CD4-positive, alpha-beta memory T cell (primary cell): ENCODE data around the gene CYP2J2. TPM values are rescaled to one million over a fixed set of nuclear protein-coding genes. Genes with fewer than 3 reads are reported as not detected.
A peak's percentile ranks its signal among the peaks of the same experiment; 100 is the strongest.
"Not testable (repeated sequence)": the region's sequence is repeated elsewhere in the genome, so short reads cannot be mapped to it uniquely, and the experiment has no call there.

ENCODE experiments used
- CTCF ChIA-PET: fragments of 350-600 bp; sonication (Branson Sonifier 250); formaldehyde crosslinking; loops from one replicate; lab custom pipeline; 2021; ENCODE audit warnings: inconsistent platforms; ENCODE audit not compliant: partially characterized antibody; lab: Charles Lee
- POLR2A ChIA-PET: fragments of 350-600 bp; sonication (Branson Sonifier 250); formaldehyde crosslinking; loops from one replicate; lab custom pipeline; 2021; ENCODE audit not compliant: partially characterized antibody; lab: Charles Lee
- DNase-seq, 5 donors: peaks; one replicate each; pipeline versions ENCODE4 v3.0.0 to v3.0.0-alpha.2; 2020 to 2022; ENCODE audit warnings: mixed read lengths in 1 of 5
- H3K27ac ChIP-seq: one replicate; pipeline ENCODE4 v1.7.0; 2013; ENCODE audit warnings: low read depth, low read length
- H3K27me3 ChIP-seq: 2 replicates; pipeline ENCODE4 v1.7.0; 2013; ENCODE audit warnings: mild to moderate bottlenecking, low read length, moderate library complexity; ENCODE audit not compliant: insufficient read depth
- H3K36me3 ChIP-seq: 2 replicates; pipeline ENCODE4 v1.7.0; 2013; ENCODE audit warnings: mild to moderate bottlenecking, low read length, moderate library complexity; ENCODE audit not compliant: insufficient read depth
- H3K4me1 ChIP-seq: 2 replicates; pipeline ENCODE4 v1.7.0; 2013; ENCODE audit warnings: mild to moderate bottlenecking, low read length, moderate library complexity; ENCODE audit not compliant: insufficient read depth
- H3K4me3 ChIP-seq, 2 donors: one replicate each; pipeline ENCODE4 v1.7.0; 2013; ENCODE audit warnings: low read length in 2 of 2, mild to moderate bottlenecking in 1 of 2
- H3K9me3 ChIP-seq, 2 donors: one replicate each; pipeline ENCODE4 v1.7.0; 2013; ENCODE audit warnings: low read length in 2 of 2, control low read depth in 1 of 2; ENCODE audit not compliant: control insufficient read depth in 1 of 2
- H3K27ac Mint-ChIP-seq, 7 donors: one replicate each; pipeline ENCODE4 v1.8.0; 2020 to 2021; ENCODE audit warnings: mixed read lengths in 7 of 7, mild to moderate bottlenecking in 6 of 7, inconsistent platforms in 3 of 7, moderate library complexity in 3 of 7
- H3K27me3 Mint-ChIP-seq, 2 donors: one replicate each; pipeline ENCODE4 v1.8.0; 2020 to 2021; ENCODE audit warnings: mixed read lengths in 2 of 2
- H3K36me3 Mint-ChIP-seq, 2 donors: one replicate each; pipeline ENCODE4 v1.8.0; 2020 to 2021; ENCODE audit warnings: mixed read lengths in 2 of 2, inconsistent platforms in 1 of 2, mild to moderate bottlenecking in 1 of 2
- H3K4me1 Mint-ChIP-seq, 4 donors: one replicate each; pipeline ENCODE4 v1.8.0; 2020 to 2021; ENCODE audit warnings: mixed read lengths in 4 of 4, mild to moderate bottlenecking in 1 of 4
- H3K4me3 Mint-ChIP-seq, 8 donors: one replicate each; pipeline ENCODE4 v1.8.0; 2020 to 2021; ENCODE audit warnings: mixed read lengths in 8 of 8, mild to moderate bottlenecking in 7 of 8, moderate library complexity in 6 of 8, inconsistent platforms in 3 of 8
- H3K9me3 Mint-ChIP-seq, 8 donors: one replicate each; pipeline ENCODE4 v1.8.0; 2020 to 2021; ENCODE audit warnings: mixed read lengths in 8 of 8, mild to moderate bottlenecking in 5 of 8, inconsistent platforms in 3 of 8, moderate library complexity in 1 of 8
- intact Hi-C: fragments of 100-400 bp; cut with micrococcal nuclease; formaldehyde crosslinking; loops from one replicate; pipeline ENCODE4 v1.15.1; 2023
- polyA plus RNA-seq, 2 donors: library from polyadenylated mRNA; unstranded; fragments of 300-500 nt; fragmentation: Illumina TruSeq; gene quantifications; one replicate each; pipeline ENCODE4 v1.2.3, GENCODE V29; 2021
- total RNA-seq, 2 experiments: library from RNA; stranded (reverse); gene quantifications; one replicate each; pipeline ENCODE4 v1.2.3, GENCODE V29; 2021

Gene CYP2J2
- total and polyA plus RNA-seq, 4 experiments from 2014 or later, result 0.20 to 0.59 (median 0.28) TPM; not detected in 1

- peaks cover 15 to 17% of the 10 kb centered on the region in 2 donors for H3K27me3 Mint-ChIP-seq
- no peak overlapping the region for H3K4me3 ChIP-seq
- no peaks in the 10 kb centered on the region for H3K4me1 Mint-ChIP-seq
- no peaks in the 10 kb centered on the region for H3K4me1 ChIP-seq
- H3K36me3 ChIP-seq, result no peaks in the 10 kb centered on the region
- ChIA-PET CTCF (interaction anchor here (1.1 to 1.7 kb wide), 2 partner anchors 10 to 27 kb away, joined by 3 to 4 read pairs; no protein-coding TSS in a partner anchor), POLR2A (no interaction called here)
- DNase-seq, result no peak
- intact Hi-C loops, result no loop called here
- H3K27me3 ChIP-seq, result no peaks in the 10 kb centered on the region
- no peak overlapping the region for H3K27ac ChIP-seq
- H3K27ac Mint-ChIP-seq, result no peak overlapping the region
- peaks cover 0 to 9% (median 7%) of the 10 kb centered on the region in 8 donors for H3K9me3 Mint-ChIP-seq
- no peaks in the 10 kb centered on the region for H3K9me3 ChIP-seq
- no peaks in the 10 kb centered on the region for H3K36me3 Mint-ChIP-seq
- H3K4me3 Mint-ChIP-seq, result no peak overlapping the region
Measured at GRCh38 chr1:59919746-59920145, 6.8 kb downstream of the CYP2J2 start.

- ChIA-PET CTCF (no interaction called here), POLR2A (no interaction called here)
- Histone ChIP-seq H3K36me3 (no peaks in the 10 kb centered on the region), H3K27me3 (no peaks in the 10 kb centered on the region), H3K4me1 (no peaks in the 10 kb centered on the region), H3K9me3 (no peaks in the 10 kb centered on the region), H3K27ac (no peak overlapping the region), H3K4me3 (no peak overlapping the region)
- no peaks in the 10 kb centered on the region for H3K4me1 Mint-ChIP-seq
- no peaks in the 10 kb centered on the region for H3K36me3 Mint-ChIP-seq
- no peak overlapping the region for H3K27ac Mint-ChIP-seq
- DNase-seq, result no peak
- intact Hi-C loops, result no loop called here
- no peak overlapping the region for H3K4me3 Mint-ChIP-seq
- H3K27me3 Mint-ChIP-seq, result peaks cover 13 to 15% of the 10 kb centered on the region in 2 donors
- no peaks in the 10 kb centered on the region for H3K9me3 Mint-ChIP-seq
Measured at GRCh38 chr1:59917785-59918180, 8.8 kb downstream of the CYP2J2 start.

GRCh38 chr1:59917026-59917784 lies 9.4 kb downstream of the CYP2J2 start:
- no peaks in the 10 kb centered on the region for H3K4me1 Mint-ChIP-seq
- no peak overlapping the region for H3K4me3 Mint-ChIP-seq
- no peak for DNase-seq
- peaks cover 13 to 15% of the 10 kb centered on the region in 2 donors for H3K27me3 Mint-ChIP-seq
- ChIA-PET POLR2A (no interaction called here), CTCF (no interaction called here)
- no peaks in the 10 kb centered on the region for H3K9me3 Mint-ChIP-seq
- Histone ChIP-seq H3K27ac (no peak overlapping the region), H3K4me1 (no peaks in the 10 kb centered on the region), H3K27me3 (no peaks in the 10 kb centered on the region), H3K4me3 (no peak overlapping the region), H3K36me3 (no peaks in the 10 kb centered on the region), H3K9me3 (no peaks in the 10 kb centered on the region)
- peak overlapping the region in 1 of 7 donors; percentile 19 for H3K27ac Mint-ChIP-seq
- intact Hi-C loops, result no loop called here
- no peaks in the 10 kb centered on the region for H3K36me3 Mint-ChIP-seq

GRCh38 chr1:59915516-59915915 lies 11.1 kb downstream of the CYP2J2 start:
- H3K4me3 ChIP-seq, result no peak overlapping the region
- Mint-ChIP-seq H3K27me3 (peaks cover 8 to 11% of the 10 kb centered on the region in 2 donors), H3K9me3 (no peaks in the 10 kb centered on the region), H3K4me1 (no peaks in the 10 kb centered on the region), H3K36me3 (no peaks in the 10 kb centered on the region), H3K27ac (no peak overlapping the region), H3K4me3 (no peak overlapping the region)
- H3K27me3 ChIP-seq, result no peaks in the 10 kb centered on the region
- intact Hi-C loops, result no loop called here
- no peak overlapping the region for H3K27ac ChIP-seq
- no peaks in the 10 kb centered on the region for H3K9me3 ChIP-seq
- CTCF ChIA-PET, result no interaction called here
- POLR2A ChIA-PET, result no interaction called here
- no peaks in the 10 kb centered on the region for H3K4me1 ChIP-seq
- no peak for DNase-seq
- H3K36me3 ChIP-seq, result no peaks in the 10 kb centered on the region

- intact Hi-C loops, H3K9me3 ChIP-seq, H3K36me3 Mint-ChIP-seq, H3K4me1 Mint-ChIP-seq, H3K4me3 Mint-ChIP-seq, H3K27me3 Mint-ChIP-seq, DNase-seq, POLR2A ChIA-PET, H3K4me1 ChIP-seq, H3K9me3 Mint-ChIP-seq, H3K27ac Mint-ChIP-seq, CTCF ChIA-PET, H3K27me3 ChIP-seq, H3K4me3 ChIP-seq, H3K27ac ChIP-seq, H3K36me3 ChIP-seq: not testable (repeated sequence)
Measured at GRCh38 chr1:59914791-59915286, 11.7 kb downstream of the CYP2J2 start.

GRCh38 chr1:59908682-59909081 lies 17.9 kb downstream of the CYP2J2 start:
- H3K9me3 ChIP-seq, result no peaks in the 10 kb centered on the region
- no peak overlapping the region for H3K27ac Mint-ChIP-seq
- no peaks in the 10 kb centered on the region for H3K27me3 ChIP-seq
- no peaks in the 10 kb centered on the region for H3K4me1 ChIP-seq
- DNase-seq, result no peak
- no peak overlapping the region for H3K4me3 Mint-ChIP-seq
- peaks cover 2% of the 10 kb centered on the region in 2 donors for H3K27me3 Mint-ChIP-seq
- H3K36me3 ChIP-seq, result no peaks in the 10 kb centered on the region
- intact Hi-C loops, result no loop called here
- no peaks in the 10 kb centered on the region for H3K9me3 Mint-ChIP-seq
- no peaks in the 10 kb centered on the region for H3K36me3 Mint-ChIP-seq
- CTCF ChIA-PET, result no interaction called here
- H3K4me1 Mint-ChIP-seq, result no peaks in the 10 kb centered on the region
- POLR2A ChIA-PET, result no interaction called here
- no peak overlapping the region for H3K27ac ChIP-seq
- H3K4me3 ChIP-seq, result no peak overlapping the region

GRCh38 chr1:59908084-59908483 lies 18.5 kb downstream of the CYP2J2 start:
- Mint-ChIP-seq H3K9me3 (no peaks in the 10 kb centered on the region), H3K27me3 (peaks cover 2 to 6% of the 10 kb centered on the region in 2 donors), H3K4me3 (no peak overlapping the region), H3K36me3 (no peaks in the 10 kb centered on the region), H3K4me1 (peaks cover 0 to 2% (median 1%) of the 10 kb centered on the region in 4 donors), H3K27ac (no peak overlapping the region)
- intact Hi-C loops, result no loop called here
- no peaks in the 10 kb centered on the region for H3K27me3 ChIP-seq
- POLR2A ChIA-PET, result no interaction called here
- H3K36me3 ChIP-seq, result no peaks in the 10 kb centered on the region
- H3K9me3 ChIP-seq, result no peaks in the 10 kb centered on the region
- no peak overlapping the region for H3K27ac ChIP-seq
- no peak for DNase-seq
- H3K4me3 ChIP-seq, result no peak overlapping the region
- CTCF ChIA-PET, result no interaction called here
- no peaks in the 10 kb centered on the region for H3K4me1 ChIP-seq
